ENCODE data around the gene SRP54. TPM values are rescaled to one million over a fixed set of nuclear protein-coding genes. Genes with fewer than 3 reads are reported as not detected.

SRP54 gene
- total RNA-seq, 1 experiment from 2014 or later, result 75.5 TPM

DNA sequence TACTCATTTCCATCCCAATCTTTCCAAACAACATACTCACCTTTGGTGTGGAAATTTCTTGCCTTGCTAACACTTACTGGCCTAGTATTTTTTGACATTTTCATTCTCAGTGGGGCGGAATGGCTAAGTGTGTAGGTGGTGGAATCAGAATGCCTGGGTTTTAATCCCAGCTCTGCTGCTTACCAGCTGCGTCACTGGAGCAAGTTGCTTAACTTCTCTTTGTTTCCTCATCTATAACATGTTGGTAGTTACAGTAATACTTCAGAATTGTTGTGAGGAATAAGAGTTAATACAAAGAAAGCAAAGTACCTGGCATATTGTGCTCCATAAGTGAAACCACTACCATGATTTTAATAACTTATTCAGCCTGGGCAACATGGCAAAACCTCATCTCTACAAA is 60.3 kb downstream of the SRP54 start:
- Histone ChIP-seq H3K9me2 (replicated peaks; ENCODE audit: low read length) (no peaks in the 10 kb centered on the region), H3K9ac (ENCODE audit: low read length) (no peak overlapping the region), H3K27me3 (ENCODE audit: low read length) (no peaks in the 10 kb centered on the region), H3F3A (ENCODE audit: low read length, unreplicated experiment) (peaks cover 2% of the 10 kb centered on the region), H3K79me2 (ENCODE audit: low read length) (peaks cover 14% of the 10 kb centered on the region), H2AFZ (ENCODE audit: low read length) (no peak overlapping the region), H3K36me3 (ENCODE audit: low read depth, low read length) (peaks cover 3% of the 10 kb centered on the region; the same call in 1 of the 2 replicates), H4K20me1 (ENCODE audit: low read length) (no peaks in the 10 kb centered on the region), H3K4me1 (ENCODE audit: insufficient read depth, low read length) (peaks cover 13% of the 10 kb centered on the region), H3K4me3 (ENCODE audit: low read length) (no peak overlapping the region), H3K4me2 (ENCODE audit: low read length) (no peak overlapping the region), H3K9me3 (ENCODE audit: low read length) (no peaks in the 10 kb centered on the region), H3K27ac (ENCODE audit: low read length) (no peak overlapping the region)
- POLR2A ChIA-PET (ENCODE audit: unreplicated experiment), result interaction anchor here (0.6 kb wide), 2 partner anchors 60 to 249 kb away, joined by 4 to 20 read pairs; partner anchors contain the start of genes PSMA6 and SRP54
- BruUV-seq (replicated peaks), result no TSS peak
- intact Hi-C loops (cut with micrococcal nuclease), result no loop called here
- no peak for DNase-seq
- TF ChIP-seq EZH2phosphoT487 (IDR thresholded peaks at IDR 0.05; ENCODE audit: borderline replicate concordance, low read length), result no peak
- TF ChIP-seq EZH2 (IDR thresholded peaks at IDR 0.05; ENCODE audit: low read length, unreplicated experiment), result no peak
- TF ChIP-seq, protein P1, sequence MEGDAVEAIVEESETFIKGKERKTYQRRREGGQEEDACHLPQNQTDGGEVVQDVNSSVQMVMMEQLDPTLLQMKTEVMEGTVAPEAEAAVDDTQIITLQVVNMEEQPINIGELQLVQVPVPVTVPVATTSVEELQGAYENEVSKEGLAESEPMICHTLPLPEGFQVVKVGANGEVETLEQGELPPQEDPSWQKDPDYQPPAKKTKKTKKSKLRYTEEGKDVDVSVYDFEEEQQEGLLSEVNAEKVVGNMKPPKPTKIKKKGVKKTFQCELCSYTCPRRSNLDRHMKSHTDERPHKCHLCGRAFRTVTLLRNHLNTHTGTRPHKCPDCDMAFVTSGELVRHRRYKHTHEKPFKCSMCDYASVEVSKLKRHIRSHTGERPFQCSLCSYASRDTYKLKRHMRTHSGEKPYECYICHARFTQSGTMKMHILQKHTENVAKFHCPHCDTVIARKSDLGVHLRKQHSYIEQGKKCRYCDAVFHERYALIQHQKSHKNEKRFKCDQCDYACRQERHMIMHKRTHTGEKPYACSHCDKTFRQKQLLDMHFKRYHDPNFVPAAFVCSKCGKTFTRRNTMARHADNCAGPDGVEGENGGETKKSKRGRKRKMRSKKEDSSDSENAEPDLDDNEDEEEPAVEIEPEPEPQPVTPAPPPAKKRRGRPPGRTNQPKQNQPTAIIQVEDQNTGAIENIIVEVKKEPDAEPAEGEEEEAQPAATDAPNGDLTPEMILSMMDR (conservative IDR thresholded peaks at IDR 0.05; ENCODE audit: low read depth, low read length), result no peak
- ATAC-seq, result no peak
- CTCF ChIA-PET, result interaction anchor here (1.1 kb wide), 1 partner anchor 9 kb away, joined by 3 read pairs; no protein-coding TSS in a partner anchor

DNA sequence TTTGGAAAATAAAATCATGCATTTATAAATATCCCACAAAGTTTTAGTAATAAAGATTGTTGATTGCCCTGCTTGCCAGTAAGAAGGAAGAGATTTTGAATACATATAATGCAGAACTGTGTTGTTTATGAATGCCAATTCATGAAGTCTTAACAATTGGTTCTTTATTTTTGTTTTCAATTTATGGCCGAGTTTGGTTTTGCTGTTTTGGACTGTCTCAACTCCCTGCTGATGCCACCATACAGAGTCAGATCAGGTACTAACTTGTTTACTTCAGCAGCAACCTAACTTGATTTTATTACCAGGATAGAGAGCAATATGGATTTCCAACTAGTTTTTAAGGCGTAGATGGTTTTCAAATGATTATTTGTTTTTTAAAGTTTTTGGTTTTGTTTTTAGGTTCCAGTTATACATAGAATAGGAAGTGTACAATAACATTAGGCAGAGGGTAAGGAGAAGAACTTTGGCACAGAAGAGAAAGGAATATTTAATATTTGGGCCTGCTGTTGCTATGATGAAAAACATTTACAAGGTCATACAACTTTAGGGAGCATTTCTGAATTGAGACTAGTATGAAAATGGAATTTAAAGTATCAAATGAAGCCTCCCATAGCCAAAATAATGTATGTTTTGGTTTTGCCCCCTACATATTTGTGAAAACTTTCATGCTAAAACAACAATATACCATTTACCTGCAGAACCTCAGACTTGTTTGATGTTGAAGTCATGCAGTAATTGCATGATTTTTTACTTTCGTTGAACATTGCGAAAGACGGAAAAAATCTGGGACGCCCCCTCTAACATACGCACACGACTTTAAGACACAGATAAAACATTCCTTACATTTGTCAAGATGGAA is 62.4 kb downstream of the SRP54 start:
- H3K36me3 ChIP-seq (ENCODE audit: low read depth, low read length), result peaks cover 4% of the 10 kb centered on the region; the same call in 1 of the 2 replicates
- TF ChIP-seq, protein P1 (conservative IDR thresholded peaks at IDR 0.05; ENCODE audit: low read depth, low read length), result no peak
- TF ChIP-seq EZH2 (IDR thresholded peaks at IDR 0.05; ENCODE audit: low read length, unreplicated experiment), result no peak
- TF ChIP-seq EZH2phosphoT487 (IDR thresholded peaks at IDR 0.05; ENCODE audit: borderline replicate concordance, low read length), result no peak
- TSS peak; percentile 89 for BruUV-seq (replicated peaks)
- H2AFZ ChIP-seq (ENCODE audit: low read length), result peak overlapping the region; percentile 94
- no peak for ATAC-seq
- peak overlapping the region; percentile 82 for H3K9ac ChIP-seq (ENCODE audit: low read length)
- H3K9me3 ChIP-seq (ENCODE audit: low read length), result no peaks in the 10 kb centered on the region
- H3K27me3 ChIP-seq (ENCODE audit: low read length), result no peaks in the 10 kb centered on the region
- H4K20me1 ChIP-seq (ENCODE audit: low read length), result no peaks in the 10 kb centered on the region
- peaks cover 31% of the 10 kb centered on the region for H3K79me2 ChIP-seq (ENCODE audit: low read length)
- intact Hi-C loops (cut with micrococcal nuclease), result loop anchor here (5.0 kb wide), 1 partner anchor 37 kb away; no protein-coding TSS in a partner anchor
- H3K4me1 ChIP-seq (ENCODE audit: insufficient read depth, low read length), result peaks cover 22% of the 10 kb centered on the region
- peak overlapping the region; percentile 67 for H3K27ac ChIP-seq (ENCODE audit: low read length)
- H3K9me2 ChIP-seq (replicated peaks; ENCODE audit: low read length), result no peaks in the 10 kb centered on the region
- peaks cover 2% of the 10 kb centered on the region for H3F3A ChIP-seq (ENCODE audit: low read length, unreplicated experiment)
- peak overlapping the region; percentile 87 for H3K4me3 ChIP-seq (ENCODE audit: low read length)
- H3K4me2 ChIP-seq (ENCODE audit: low read length), result peak overlapping the region; percentile 94
- DNase-seq, result no peak
- ChIA-PET CTCF (no interaction called here), POLR2A (ENCODE audit: unreplicated experiment) (interaction anchor here (0.6 to 1.9 kb wide), 8 partner anchors 17 to 782 kb away, joined by 3 to 9 read pairs (median 4); partner anchors contain the start of genes PPP2R3C, PRORP and SRP54)
